Activated naive CD4-positive, alpha-beta T cell treated with anti-CD3 and anti-CD28 coated beads, Interleukin-2, amount 50 U/mL, for 16 hours (primary cell): ENCODE data around the gene HIF3A.

ENCODE experiments used
- DNase-seq: peaks from one replicate; pipeline ENCODE4 v3.0.0-alpha.2; 2020

The HIF3A gene

GRCh38 chr19:46337487-46337886 lies 40.6 kb downstream of the HIF3A start:
- no peak for DNase-seq

- DNase-seq: no peak
Measured at GRCh38 chr19:46339446-46339845, 42.6 kb downstream of the HIF3A start.

GRCh38 chr19:46340051-46340659 lies 43.3 kb downstream of the HIF3A start:
- no peak for DNase-seq

GRCh38 chr19:46341937-46342336 lies 45.1 kb downstream of the HIF3A start:
- DNase-seq: no peak

- no peak for DNase-seq
Measured at GRCh38 chr19:46344363-46344762, 47.5 kb downstream of the HIF3A start.

GRCh38 chr19:46345157-46345556 lies 48.3 kb downstream of the HIF3A start:
- no peak for DNase-seq

- peak; percentile 91 for DNase-seq
Measured at GRCh38 chr19:46346821-46347571, 50.2 kb downstream of the HIF3A start, which contains the start of gene PPP5C. TSS of gene PPP5C (plus strand) at chr19:46347087. CDS start at chr19:46347097, 10 bp downstream.

- no peak for DNase-seq
Measured at GRCh38 chr19:46347572-46347883, 50.7 kb downstream of the HIF3A start.

GRCh38 chr19:46347985-46348384 lies 51.1 kb downstream of the HIF3A start:
- DNase-seq: no peak

- no peak for DNase-seq
Measured at GRCh38 chr19:46349311-46349993, 52.6 kb downstream of the HIF3A start.

- no peak for DNase-seq
Measured at GRCh38 chr19:46350029-46350757, 53.4 kb downstream of the HIF3A start.

GRCh38 chr19:46350758-46351159 lies 53.9 kb downstream of the HIF3A start:
- peak; percentile 33 for DNase-seq

GRCh38 chr19:46351241-46352041 lies 54.6 kb downstream of the HIF3A start:
- no peak for DNase-seq

GRCh38 chr19:46353730-46354528 lies 57.1 kb downstream of the HIF3A start:
- DNase-seq: no peak

GRCh38 chr19:46355234-46356148 lies 58.6 kb downstream of the HIF3A start:
- DNase-seq: no peak

GRCh38 chr19:46356149-46357055 lies 59.6 kb downstream of the HIF3A start:
- DNase-seq: no peak

- no peak for DNase-seq
Measured at GRCh38 chr19:46357846-46358583, 61.2 kb downstream of the HIF3A start.

GRCh38 chr19:46361915-46362314 lies 65.1 kb downstream of the HIF3A start:
- no peak for DNase-seq

GRCh38 chr19:46364359-46364758 lies 67.5 kb downstream of the HIF3A start:
- no peak for DNase-seq
